B cell (primary cell): ENCODE data around the gene MYZAP. TPM values are rescaled to one million over a fixed set of nuclear protein-coding genes. Genes with fewer than 3 reads are reported as not detected.

Experiments used
- ATAC-seq: fragments of 200-7000 bp; cut with Tn5 transposase; one replicate; pipeline ENCODE4 v1.10.0; 2021; ENCODE audit warnings: low read depth, mild to moderate bottlenecking, moderate number of reproducible peaks, moderate library complexity
- CTCF ChIA-PET: fragments of 350-600 bp; sonication (Branson Sonifier 250); formaldehyde crosslinking; loops from one replicate; lab custom pipeline; 2021; ENCODE audit warnings: antibody characterized with exemption, inconsistent platforms; lab: Charles Lee
- POLR2A ChIA-PET: fragments of 350-600 bp; sonication (Branson Sonifier 250); formaldehyde crosslinking; loops from one replicate; lab custom pipeline; 2021; ENCODE audit warnings: antibody characterized with exemption; lab: Charles Lee
- DNase-seq: peaks from one replicate; pipeline ENCODE4 v3.0.0; 2013
- H2AFZ ChIP-seq: 2 replicates; pipeline ENCODE4 v1.6.1; 2012; ENCODE audit warnings: mild to moderate bottlenecking, low read depth, low read length; ENCODE audit not compliant: insufficient read depth, poor library complexity, severe bottlenecking
- H3K27ac ChIP-seq, 2 donors: 1 replicate in 1 of 2; 2 replicates in 1 of 2; pipeline ENCODE4 v1.5.1; 2012 to 2013; ENCODE audit warnings: low read length in 2 of 2, mild to moderate bottlenecking in 2 of 2, moderate library complexity in 1 of 2
- H3K27me3 ChIP-seq, 4 experiments: fragments of 200-600 bp in 1 of 4; sonication (generic) in 1 of 4; replicated peaks in 1 of 4; 1 replicate in 2 of 4; 2 replicates in 2 of 4; pipeline versions ENCODE4 v1.6.1 to v1.7.0; 2013 to 2016; ENCODE audit warnings: low read length in 3 of 4, mild to moderate bottlenecking in 2 of 4, mixed read lengths in 1 of 4, moderate library complexity in 1 of 4; ENCODE audit not compliant: insufficient read depth in 4 of 4, control insufficient read depth in 3 of 4; ENCODE audit errors: control extremely low read depth in 1 of 4
- H3K36me3 ChIP-seq, 2 experiments: replicated peaks in 1 of 2; 1 replicate in 1 of 2; 2 replicates in 1 of 2; pipeline versions ENCODE4 v1.6.1 to v1.7.1; 2013; ENCODE audit warnings: low read length in 1 of 2; ENCODE audit not compliant: insufficient read depth in 2 of 2, control insufficient read depth in 1 of 2; ENCODE audit errors: control extremely low read depth in 1 of 2, extremely low read depth in 1 of 2
- H3K4me1 ChIP-seq, 2 donors: fragments of 200-600 bp in 1 of 2; sonication (generic) in 1 of 2; 1 replicate in 1 of 2; 2 replicates in 1 of 2; pipeline versions ENCODE4 v1.5.1 to v1.6.1; 2013 to 2017; ENCODE audit warnings: low read length in 2 of 2; ENCODE audit not compliant: control insufficient read depth in 2 of 2, insufficient read depth in 2 of 2
- H3K4me2 ChIP-seq: replicated peaks from 2 replicates; pipeline ENCODE3; 2012; ENCODE audit warnings: mild to moderate bottlenecking, low read depth, low read length; ENCODE audit not compliant: poor library complexity, severe bottlenecking
- H3K4me3 ChIP-seq, 5 experiments: fragments of 200-600 bp in 1 of 5; sonication (generic) in 1 of 5; 1 replicate in 3 of 5; 2 replicates in 2 of 5; pipeline versions ENCODE4 v1.5.1 to v1.7.0; 2011 to 2016; ENCODE audit warnings: low read length in 4 of 5, mild to moderate bottlenecking in 4 of 5, low read depth in 2 of 5, control low read depth in 1 of 5, moderate library complexity in 1 of 5; ENCODE audit not compliant: insufficient read depth in 1 of 5; ENCODE audit errors: control extremely low read depth in 1 of 5, extremely low read depth in 1 of 5
- H3K79me2 ChIP-seq: fragments of 200-600 bp; sonication (generic); one replicate; pipeline ENCODE4 v1.6.0; 2016; ENCODE audit warnings: low read length; ENCODE audit not compliant: control insufficient read depth, insufficient read depth
- H3K9ac ChIP-seq: fragments of 200-600 bp; sonication (generic); 2 replicates; pipeline ENCODE4 v1.6.1; 2017; ENCODE audit warnings: mild to moderate bottlenecking, low read length, moderate library complexity
- H3K9me3 ChIP-seq, 3 donors: one replicate each; pipeline versions ENCODE4 v1.6.1 to v1.7.1; 2013; ENCODE audit warnings: low read length in 2 of 3; ENCODE audit not compliant: control insufficient read depth in 2 of 3, insufficient read depth in 1 of 3; ENCODE audit errors: control extremely low read depth in 1 of 3
- H4K20me1 ChIP-seq: 2 replicates; pipeline ENCODE4 v1.6.0; 2012; ENCODE audit warnings: mild to moderate bottlenecking, low read length; ENCODE audit not compliant: insufficient read depth, control insufficient read depth, poor library complexity, severe bottlenecking
- H3K27ac Mint-ChIP-seq: one replicate; pipeline ENCODE4 v1.8.0; 2021; ENCODE audit warnings: mixed read lengths
- H3K27me3 Mint-ChIP-seq: one replicate; pipeline ENCODE4 v1.8.0; 2021; ENCODE audit warnings: mixed read lengths
- H3K4me1 Mint-ChIP-seq: one replicate; pipeline ENCODE4 v1.8.0; 2021; ENCODE audit warnings: mixed read lengths
- H3K4me3 Mint-ChIP-seq: one replicate; pipeline ENCODE4 v1.8.0; 2021; ENCODE audit warnings: mixed read lengths
- H3K9me3 Mint-ChIP-seq: one replicate; pipeline ENCODE4 v1.8.0; 2022; ENCODE audit warnings: mixed read lengths; ENCODE audit not compliant: insufficient read depth
- EZH2 ChIP-seq: IDR thresholded peaks from 2 replicates; pipeline ENCODE4 v1.6.1; 2012; ENCODE audit warnings: borderline replicate concordance, low read depth, mild to moderate bottlenecking, moderate library complexity, low read length; ENCODE audit not compliant: insufficient read depth, poor library complexity, severe bottlenecking
- WGBS: methylation state at CpG from one replicate; pipeline ENCODE4 v1.1.5; 2013; ENCODE audit warnings: missing lambda C conversion rate; ENCODE audit not compliant: insufficient coverage; 5-methylcytosine and 5-hydroxymethylcytosine counted together
- intact Hi-C: fragments of 100-400 bp; cut with micrococcal nuclease; formaldehyde crosslinking; loops from one replicate; pipeline ENCODE4 v1.10.0; 2022
- polyA plus RNA-seq: library from polyadenylated mRNA; depleted of rRNA; stranded (reverse); fragments of >200 nt; gene quantifications from 2 replicates; pipeline ENCODE4 v1.2.3, GENCODE V29; 2012
- total RNA-seq, 2 donors: library from RNA; stranded (reverse); fragments of 120-200 nt in 1 of 2; gene quantifications; 1 replicate in 1 of 2; 2 replicates in 1 of 2; pipeline versions ENCODE4 v1.2.3 to v1.2.4, GENCODE V29; 2013 to 2022
- TF ChIP-seq, protein P1 (sequence below): fragments of 200-600 bp; IDR thresholded peaks from one replicate; pipeline ENCODE4 v1.8.0; 2022; ENCODE audit warnings: antibody characterized with exemption, mild to moderate bottlenecking

The MYZAP gene
- total and polyA plus RNA-seq, 2 donors (not counting 1 experiment from before 2014, with no cell fraction given) = 1.0 to 2.8 TPM

DNA sequence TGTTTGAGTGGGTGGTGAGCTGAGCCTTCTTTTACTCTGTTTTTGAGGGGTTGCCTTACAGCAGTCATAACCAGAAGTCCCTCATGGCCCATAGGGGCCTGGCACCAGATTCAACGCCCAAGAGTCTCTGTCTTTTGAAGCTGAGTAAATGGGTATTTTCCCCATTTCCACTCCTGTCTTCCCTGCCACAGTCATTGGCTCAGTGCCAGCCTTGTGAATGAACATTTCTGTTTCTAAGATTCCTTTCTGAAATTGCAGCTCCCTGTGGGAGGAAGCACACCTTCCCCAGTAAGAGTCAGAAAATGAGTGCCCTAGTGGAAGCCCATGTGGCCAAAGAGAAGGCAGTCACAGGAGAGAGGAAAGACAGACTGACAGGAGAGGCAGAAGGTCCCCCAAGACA lies 71.1 kb downstream of the MYZAP start:
- Histone ChIP-seq H3K36me3 (no peaks in the 10 kb centered on the region), H2AFZ (no peak overlapping the region), H3K4me2 (no peak overlapping the region), H3K79me2 (no peaks in the 10 kb centered on the region), H4K20me1 (no peaks in the 10 kb centered on the region), H3K9ac (no peak overlapping the region), H3K27me3 (no peaks in the 10 kb centered on the region), H3K4me1 (no peaks in the 10 kb centered on the region), H3K27ac (no peak overlapping the region), H3K4me3 (no peak overlapping the region), H3K9me3 (no peaks in the 10 kb centered on the region)
- H3K9me3 Mint-ChIP-seq = no peaks in the 10 kb centered on the region
- H3K4me3 Mint-ChIP-seq = no peak overlapping the region
- DNase-seq (no peak), ATAC-seq (no peak)
- intact Hi-C loops = no loop called here
- TF ChIP-seq EZH2 = no peak
- TF ChIP-seq, protein P1, sequence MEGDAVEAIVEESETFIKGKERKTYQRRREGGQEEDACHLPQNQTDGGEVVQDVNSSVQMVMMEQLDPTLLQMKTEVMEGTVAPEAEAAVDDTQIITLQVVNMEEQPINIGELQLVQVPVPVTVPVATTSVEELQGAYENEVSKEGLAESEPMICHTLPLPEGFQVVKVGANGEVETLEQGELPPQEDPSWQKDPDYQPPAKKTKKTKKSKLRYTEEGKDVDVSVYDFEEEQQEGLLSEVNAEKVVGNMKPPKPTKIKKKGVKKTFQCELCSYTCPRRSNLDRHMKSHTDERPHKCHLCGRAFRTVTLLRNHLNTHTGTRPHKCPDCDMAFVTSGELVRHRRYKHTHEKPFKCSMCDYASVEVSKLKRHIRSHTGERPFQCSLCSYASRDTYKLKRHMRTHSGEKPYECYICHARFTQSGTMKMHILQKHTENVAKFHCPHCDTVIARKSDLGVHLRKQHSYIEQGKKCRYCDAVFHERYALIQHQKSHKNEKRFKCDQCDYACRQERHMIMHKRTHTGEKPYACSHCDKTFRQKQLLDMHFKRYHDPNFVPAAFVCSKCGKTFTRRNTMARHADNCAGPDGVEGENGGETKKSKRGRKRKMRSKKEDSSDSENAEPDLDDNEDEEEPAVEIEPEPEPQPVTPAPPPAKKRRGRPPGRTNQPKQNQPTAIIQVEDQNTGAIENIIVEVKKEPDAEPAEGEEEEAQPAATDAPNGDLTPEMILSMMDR = no peak
- WGBS = no CpG with 5 or more reads among the region's 1 CpG
- H3K27me3 Mint-ChIP-seq = peaks cover 27% of the 10 kb centered on the region
- ChIA-PET POLR2A (no interaction called here), CTCF (no interaction called here)
- H3K27ac Mint-ChIP-seq = no peak overlapping the region
- no peaks in the 10 kb centered on the region for H3K4me1 Mint-ChIP-seq

DNA sequence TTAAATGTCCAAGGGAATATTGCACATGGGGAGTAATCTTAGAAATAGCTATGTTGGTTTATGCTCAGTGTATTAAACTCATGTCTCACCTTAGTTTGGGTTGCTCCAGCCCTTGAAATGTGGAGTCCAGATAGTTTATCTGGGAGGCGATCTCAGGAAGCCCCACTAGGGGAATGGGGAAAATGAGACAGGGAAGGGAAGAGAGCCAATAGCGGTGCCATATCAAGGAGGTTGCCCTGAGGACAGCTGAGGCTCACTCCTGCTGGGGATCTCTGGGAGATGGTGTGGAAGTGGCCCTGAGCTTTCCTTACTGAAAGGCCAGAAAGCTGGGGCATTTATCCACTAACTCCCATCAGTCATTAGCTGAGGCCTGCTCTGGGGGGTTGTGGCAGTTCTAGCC lies 71.6 kb downstream of the MYZAP start:
- ChIA-PET POLR2A (interaction anchor here (0.7 kb wide), 1 partner anchor 34 kb away, joined by 3 read pairs; no protein-coding TSS in a partner anchor), CTCF (no interaction called here)
- Histone ChIP-seq H3K79me2 (no peaks in the 10 kb centered on the region), H4K20me1 (no peaks in the 10 kb centered on the region), H2AFZ (no peak overlapping the region), H3K4me2 (no peak overlapping the region), H3K9me3 (no peaks in the 10 kb centered on the region), H3K36me3 (no peaks in the 10 kb centered on the region), H3K4me1 (no peaks in the 10 kb centered on the region), H3K27ac (no peak overlapping the region), H3K9ac (no peak overlapping the region), H3K27me3 (no peaks in the 10 kb centered on the region), H3K4me3 (no peak overlapping the region)
- no peaks in the 10 kb centered on the region for H3K4me1 Mint-ChIP-seq
- no peak overlapping the region for H3K27ac Mint-ChIP-seq
- no peak for DNase-seq
- intact Hi-C loops = no loop called here
- peaks cover 23% of the 10 kb centered on the region for H3K27me3 Mint-ChIP-seq
- TF ChIP-seq, protein P1 = no peak
- no peak for TF ChIP-seq EZH2
- no peak for ATAC-seq
- H3K4me3 Mint-ChIP-seq = no peak overlapping the region
- H3K9me3 Mint-ChIP-seq = no peaks in the 10 kb centered on the region
- WGBS = 100% methylated on average over 1 of the region's 2 CpGs
